GM23338 (cell line): ENCODE results near the gene KLHL8. TPM values are rescaled to one million over a fixed set of nuclear protein-coding genes. Genes with fewer than 3 reads are reported as not detected.

Source experiments
- ATAC-seq: fragments of 200-7000 bp; cut with Tn5 transposase; 3 replicates; pipeline ENCODE4 v1.9.1; 2020
- DNase-seq: peaks from one replicate; pipeline ENCODE4 v3.0.0-alpha.2; 2015; ENCODE audit warnings: low spot score
- H2AFZ ChIP-seq: fragments of 200-600 bp; sonication (generic); 2 replicates; pipeline ENCODE4 v1.8.0; 2016; ENCODE audit warnings: antibody characterized with exemption, mild to moderate bottlenecking, moderate library complexity
- H3F3A ChIP-seq: fragments of 200-600 bp; sonication (generic); replicated peaks from 2 replicates; pipeline ENCODE4 v1.8.0; 2017; ENCODE audit warnings: antibody characterized with exemption, mixed run types, low read depth
- H3K27ac ChIP-seq: fragments of 200-600 bp; sonication (generic); 2 replicates; pipeline ENCODE4 v1.6.1; 2016; ENCODE audit warnings: low read depth
- H3K27me3 ChIP-seq: fragments of 200-600 bp; sonication (generic); 2 replicates; pipeline ENCODE4 v1.8.0; 2016; ENCODE audit warnings: mild to moderate bottlenecking, mixed run types, moderate library complexity; ENCODE audit not compliant: insufficient read depth
- H3K36me3 ChIP-seq: fragments of 200-600 bp; sonication (generic); 2 replicates; pipeline ENCODE4 v1.8.0; 2016; ENCODE audit warnings: mild to moderate bottlenecking; ENCODE audit not compliant: insufficient read depth
- H3K4me1 ChIP-seq: fragments of 200-600 bp; sonication (generic); 2 replicates; pipeline ENCODE4 v1.8.0; 2016; ENCODE audit warnings: mild to moderate bottlenecking, moderate library complexity; ENCODE audit not compliant: insufficient read depth
- H3K4me2 ChIP-seq: fragments of 200-600 bp; sonication (generic); 2 replicates; pipeline ENCODE4 v1.7.1; 2017; ENCODE audit warnings: mixed run types
- H3K4me3 ChIP-seq: fragments of 200-600 bp; sonication (generic); 2 replicates; pipeline ENCODE4 v1.6.1; 2016; ENCODE audit warnings: mixed run types
- H3K79me2 ChIP-seq: fragments of 200-600 bp; sonication (generic); replicated peaks from 2 replicates; pipeline ENCODE4 v1.8.0; 2017; ENCODE audit warnings: mild to moderate bottlenecking; ENCODE audit not compliant: insufficient read depth
- H3K9me2 ChIP-seq: fragments of 200-600 bp; sonication (generic); 2 replicates; pipeline ENCODE4 v1.8.0; 2017; ENCODE audit not compliant: insufficient read depth
- H4K20me1 ChIP-seq: fragments of 200-600 bp; sonication (generic); replicated peaks from 2 replicates; pipeline ENCODE4 v1.8.0; 2017; ENCODE audit warnings: mild to moderate bottlenecking; ENCODE audit not compliant: insufficient read depth
- H3K27ac Mint-ChIP-seq: 2 replicates; pipeline ENCODE4 v1.8.0; 2020; ENCODE audit warnings: inconsistent platforms, mild to moderate bottlenecking, moderate library complexity, mixed read lengths
- H3K27me3 Mint-ChIP-seq: 3 replicates; pipeline ENCODE4 v1.8.0; 2022; ENCODE audit warnings: low read depth, mild to moderate bottlenecking, moderate library complexity, mixed read lengths, inconsistent platforms; ENCODE audit not compliant: insufficient read depth, poor library complexity
- H3K36me3 Mint-ChIP-seq: 3 replicates; pipeline ENCODE4 v1.8.0; 2021; ENCODE audit warnings: low read depth, mild to moderate bottlenecking, inconsistent platforms, moderate library complexity, mixed read lengths
- H3K4me1 Mint-ChIP-seq: 3 replicates; pipeline ENCODE4 v1.8.0; 2020; ENCODE audit warnings: mild to moderate bottlenecking, inconsistent platforms, mixed read lengths
- H3K4me3 Mint-ChIP-seq: 3 replicates; pipeline ENCODE4 v1.8.0; 2021; ENCODE audit warnings: moderate library complexity, mild to moderate bottlenecking, inconsistent platforms, mixed read lengths
- H3K9me3 Mint-ChIP-seq: 3 replicates; pipeline ENCODE4 v1.8.0; 2020; ENCODE audit warnings: moderate library complexity, mild to moderate bottlenecking, inconsistent platforms, mixed read lengths
- CREB1 ChIP-seq: fragments of 250-450 bp; sonication (Bioruptor Pico); IDR thresholded peaks from 2 replicates; pipeline ENCODE4 v1.5.0; 2020; ENCODE audit warnings: low read depth, mild to moderate bottlenecking, moderate library complexity
- CTCF ChIP-seq, 2 experiments: fragments of 200-600 bp in 1 of 2; sonication (generic) in 1 of 2; conservative IDR thresholded peaks; 2 replicates each; pipeline versions ENCODE4 v1.5.1 to v1.6.1; 2016 to 2017; ENCODE audit warnings: antibody characterized with exemption in 2 of 2, low read depth in 2 of 2, mild to moderate bottlenecking in 2 of 2, moderate library complexity in 1 of 2
- EZH2 ChIP-seq: fragments of 200-600 bp; sonication (generic); IDR thresholded peaks from one replicate; pipeline ENCODE4 v1.8.0; 2017; ENCODE audit warnings: antibody characterized with exemption, mild to moderate bottlenecking, low read depth; ENCODE audit not compliant: unreplicated experiment
- EZH2phosphoT487 ChIP-seq: fragments of 200-600 bp; sonication (generic); IDR thresholded peaks from one replicate; pipeline ENCODE4 v1.8.1; 2018; ENCODE audit warnings: antibody characterized with exemption; ENCODE audit not compliant: unreplicated experiment
- JUNB ChIP-seq: IDR thresholded peaks from one replicate; pipeline ENCODE4 v1.6.1; 2016; ENCODE audit warnings: antibody characterized with exemption; ENCODE audit not compliant: unreplicated experiment
- NANOG ChIP-seq: IDR thresholded peaks from 2 replicates; pipeline ENCODE4 v1.6.1; 2016; ENCODE audit warnings: antibody characterized with exemption, borderline replicate concordance
- POLR2AphosphoS5 ChIP-seq: IDR thresholded peaks from 2 replicates; pipeline ENCODE4 v1.6.1; 2016; ENCODE audit warnings: antibody characterized with exemption, low read depth
- REST ChIP-seq: IDR thresholded peaks from one replicate; pipeline ENCODE4 v1.6.1; 2018; ENCODE audit warnings: antibody characterized with exemption; ENCODE audit not compliant: unreplicated experiment
- STAT1 ChIP-seq: IDR thresholded peaks from one replicate; pipeline ENCODE4 v1.6.1; 2016; ENCODE audit warnings: antibody characterized with exemption; ENCODE audit not compliant: unreplicated experiment
- ZNF114 ChIP-seq: fragments of 250-450 bp; sonication (Bioruptor Pico); IDR thresholded peaks from 2 replicates; pipeline ENCODE4 v1.5.0; 2020; ENCODE audit warnings: mild to moderate bottlenecking, moderate library complexity
- ZNF331 ChIP-seq: fragments of 250-450 bp; sonication (Bioruptor Pico); IDR thresholded peaks from 2 replicates; pipeline ENCODE4 v1.5.0; 2020; ENCODE audit warnings: low read depth, mild to moderate bottlenecking, moderate library complexity
- ZNF462 ChIP-seq: fragments of 250-450 bp; sonication (Bioruptor Pico); IDR thresholded peaks from 2 replicates; pipeline ENCODE4 v1.5.0; 2020; ENCODE audit warnings: mild to moderate bottlenecking, moderate library complexity
- polyA plus RNA-seq: library from polyadenylated mRNA; unstranded; fragments of >200 nt; fragmentation: Nextera tagmentation; extraction: Ambion mirVana; gene quantifications from 2 replicates; pipeline ENCODE4 v1.2.1, GENCODE V29; 2016
- total RNA-seq: library from RNA; depleted of rRNA; stranded (reverse); fragments of >200 nt; shearing (Covaris generic); gene quantifications from 2 replicates; pipeline ENCODE4 v1.2.3, GENCODE V29; 2014
- TF ChIP-seq, protein P1 (sequence below): IDR thresholded peaks from 2 replicates; pipeline ENCODE4 v1.6.1; 2016; ENCODE audit warnings: antibody characterized with exemption

Gene KLHL8
- total and polyA plus RNA-seq, 2 experiments from 2014 or later: 3.3 to 7.2 TPM

DNA sequence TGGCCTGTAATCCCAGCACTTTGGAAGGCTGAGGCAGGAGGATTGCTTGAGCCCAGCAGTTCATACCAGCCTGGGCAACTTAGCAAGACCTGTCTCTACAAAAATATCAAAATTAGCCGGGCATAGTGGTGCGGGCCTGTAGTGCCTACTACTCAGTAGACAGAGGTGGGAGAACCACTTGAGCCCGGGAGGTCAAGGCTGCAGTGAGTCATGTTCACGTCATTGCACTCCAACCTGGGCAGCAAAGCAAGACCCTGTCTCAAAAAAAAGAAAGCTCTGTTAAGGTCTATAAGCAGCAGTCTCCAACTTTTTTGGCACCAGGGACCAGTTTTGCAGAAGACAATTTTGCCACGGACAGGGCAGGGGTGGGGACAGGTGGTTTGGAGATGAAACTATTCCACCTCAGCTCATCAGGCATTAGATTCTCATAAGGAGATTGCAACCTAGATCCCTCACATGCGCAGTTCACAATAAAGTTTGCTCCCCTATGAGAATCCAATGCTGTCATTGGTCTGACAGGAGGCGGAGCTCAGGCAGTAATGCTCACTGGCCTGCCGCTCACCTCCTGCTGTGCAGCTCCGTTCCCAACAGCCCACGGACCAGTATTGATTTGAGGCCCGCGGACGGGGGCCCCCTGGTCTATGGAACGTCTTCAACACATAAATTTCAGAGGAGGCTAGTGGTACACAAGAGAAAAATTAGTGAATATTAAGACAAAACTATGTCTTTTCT lies 67.9 kb downstream of the KLHL8 start:
- H3K36me3 ChIP-seq: no peaks in the 10 kb centered on the region
- no peak overlapping the region for H3K27ac Mint-ChIP-seq
- DNase-seq: peak; percentile 31

More for the DNA sequence above, 67.9 kb downstream of the KLHL8 start:
- Histone ChIP-seq H3F3A (no peaks in the 10 kb centered on the region), H2AFZ (no peak overlapping the region), H3K27ac (no peak overlapping the region), H3K4me3 (no peak overlapping the region), H3K79me2 (no peaks in the 10 kb centered on the region), H3K9me2 (no peaks in the 10 kb centered on the region), H3K4me2 (no peak overlapping the region), H4K20me1 (no peaks in the 10 kb centered on the region), H3K4me1 (0 out of 2 replicates have a peak, but pooled peaks cover 3% of the 10 kb centered on the region), H3K27me3 (no peaks in the 10 kb centered on the region)
- Mint-ChIP-seq H3K4me1 (no peaks in the 10 kb centered on the region; the same call in 2 of the 3 replicates), H3K36me3 (no peaks in the 10 kb centered on the region), H3K4me3 (no peak overlapping the region), H3K9me3 (no peaks in the 10 kb centered on the region), H3K27me3 (peaks cover 2% of the 10 kb centered on the region)
- peak; percentile 62 for ATAC-seq
- no peak for TF ChIP-seq EZH2phosphoT487
- no peak for TF ChIP-seq NANOG
- TF ChIP-seq REST: no peak
- TF ChIP-seq JUNB: no peak
- TF ChIP-seq POLR2AphosphoS5: no peak
- TF ChIP-seq, protein P1, sequence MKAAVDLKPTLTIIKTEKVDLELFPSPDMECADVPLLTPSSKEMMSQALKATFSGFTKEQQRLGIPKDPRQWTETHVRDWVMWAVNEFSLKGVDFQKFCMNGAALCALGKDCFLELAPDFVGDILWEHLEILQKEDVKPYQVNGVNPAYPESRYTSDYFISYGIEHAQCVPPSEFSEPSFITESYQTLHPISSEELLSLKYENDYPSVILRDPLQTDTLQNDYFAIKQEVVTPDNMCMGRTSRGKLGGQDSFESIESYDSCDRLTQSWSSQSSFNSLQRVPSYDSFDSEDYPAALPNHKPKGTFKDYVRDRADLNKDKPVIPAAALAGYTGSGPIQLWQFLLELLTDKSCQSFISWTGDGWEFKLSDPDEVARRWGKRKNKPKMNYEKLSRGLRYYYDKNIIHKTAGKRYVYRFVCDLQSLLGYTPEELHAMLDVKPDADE: no peak
- no peak for TF ChIP-seq STAT1
- no peak for TF ChIP-seq CREB1
- no peak for TF ChIP-seq ZNF114
- TF ChIP-seq ZNF331 (CRISPR knock-in tag): no peak
- TF ChIP-seq EZH2: no peak
- no peak for TF ChIP-seq ZNF462 (CRISPR knock-in tag)
- TF ChIP-seq CTCF (conservative IDR thresholded peaks at IDR 0.05; ENCODE audit: low read depth in 2 of 2): no peak
